HEK293T (cell line): ENCODE data around the gene SEMA4D.

Experiments used
- ARNT ChIP-seq: fragments of 450-650 bp; IDR thresholded peaks from 2 replicates; pipeline ENCODE4 v1.6.1; 2017; ENCODE audit warnings: mild to moderate bottlenecking
- FOXM1 ChIP-seq: fragments of 450-650 bp; IDR thresholded peaks from 2 replicates; pipeline ENCODE4 v1.6.1; 2017; ENCODE audit warnings: mild to moderate bottlenecking, borderline replicate concordance
- SP1 ChIP-seq: fragments of 450-650 bp; IDR thresholded peaks from 2 replicates; pipeline ENCODE4 v1.6.1; 2017
- TARDBP ChIP-seq: fragments of 450-650 bp; IDR thresholded peaks from 2 replicates; pipeline ENCODE4 v1.6.1; 2016

DNA sequence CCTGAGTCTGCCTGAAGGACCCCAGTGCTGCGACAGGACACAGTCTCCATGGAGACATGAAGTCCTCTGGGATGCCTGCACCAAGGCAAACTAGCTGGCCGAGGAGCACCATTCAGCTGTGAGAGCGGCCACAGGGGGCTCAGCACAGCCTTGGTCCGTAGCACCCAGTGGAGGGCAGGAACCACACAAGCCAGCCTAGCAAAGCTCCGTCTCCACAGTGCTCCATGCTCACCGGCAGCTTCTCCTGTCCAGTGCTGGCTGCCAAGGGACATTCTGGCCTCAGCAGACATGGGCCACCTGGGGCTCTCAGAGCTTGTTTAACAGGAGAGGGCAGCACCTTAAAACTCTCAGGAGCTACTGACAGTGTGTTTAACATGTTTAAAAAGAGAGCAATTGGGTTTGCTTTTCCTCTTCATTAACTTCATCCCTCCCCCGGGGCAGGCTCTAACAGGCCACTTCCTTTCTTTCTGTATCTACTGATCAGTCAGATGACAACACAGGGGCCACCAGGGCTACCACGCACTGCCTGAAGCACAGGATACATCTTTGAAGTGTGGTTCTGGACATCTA, 122.6 kb downstream of the SEMA4D start:
- no peak for TF ChIP-seq SP1
- TF ChIP-seq ARNT, result no peak
- TF ChIP-seq FOXM1, result no peak
- TF ChIP-seq TARDBP, result no peak
